HEK293 (cell line): Measurements from ENCODE around the gene PHLDB2.
A peak's percentile ranks its signal among the peaks of the same experiment; 100 is the strongest.

Experiments
- CTCF ChIA-PET: fragments of 350-600 bp; formaldehyde crosslinking; extraction: SDS; loops from one replicate; lab custom pipeline; 2021; ENCODE audit warnings: antibody characterized with exemption; lab: Yijun Ruan, JAX
- POLR2A ChIA-PET: fragments of 300-600 bp; formaldehyde crosslinking; extraction: SDS; loops from one replicate; lab custom pipeline; 2020; ENCODE audit warnings: antibody characterized with exemption, inconsistent platforms; lab: Yijun Ruan, JAX
- H3K27ac ChIP-seq: fragments of 200-500 bp; sonication (Bioruptor generic); 2 replicates; pipeline ENCODE4 v1.5.1; 2014; ENCODE audit warnings: low read depth, low read length, control low read depth, inconsistent platforms; ENCODE audit errors: extremely low read depth
- H3K36me3 ChIP-seq, 2 experiments: fragments of 200-500 bp in 1 of 2; sonication (Bioruptor generic) in 1 of 2; 1 replicate in 1 of 2; 2 replicates in 1 of 2; pipeline ENCODE4 v1.5.1; 2014 to 2017; ENCODE audit warnings: inconsistent platforms in 2 of 2, low read length in 2 of 2; ENCODE audit not compliant: control insufficient read depth in 2 of 2, insufficient read depth in 1 of 2
- H3K4me1 ChIP-seq: fragments of 200-500 bp; sonication (Bioruptor generic); 2 replicates; pipeline ENCODE4 v1.5.1; 2014; ENCODE audit warnings: mild to moderate bottlenecking, low read length, inconsistent platforms; ENCODE audit not compliant: control insufficient read depth, insufficient read depth
- H3K4me3 ChIP-seq: 2 replicates; pipeline ENCODE4 v1.5.1; 2011; ENCODE audit warnings: low read depth, mild to moderate bottlenecking, control low read depth, low read length, moderate library complexity
- H3K9me3 ChIP-seq: fragments of 200-500 bp; sonication (Bioruptor generic); 2 replicates; pipeline ENCODE4 v1.5.1; 2014; ENCODE audit warnings: low read depth, low read length, inconsistent platforms; ENCODE audit not compliant: control insufficient read depth, insufficient read depth
- ATF2 ChIP-seq: fragments of 450-650 bp; formaldehyde crosslinking; IDR thresholded peaks from 2 replicates; pipeline ENCODE4 v1.5.1; 2016; ENCODE audit warnings: missing biosample characterization, missing genetic modification characterization, low read depth
- GFI1B ChIP-seq: fragments of 450-650 bp; formaldehyde crosslinking; IDR thresholded peaks from 2 replicates; pipeline ENCODE4 v1.5.1; 2016; ENCODE audit warnings: missing biosample characterization, missing genetic modification characterization
- GLIS1 ChIP-seq: fragments of 450-650 bp; formaldehyde crosslinking; IDR thresholded peaks from 2 replicates; pipeline ENCODE4 v1.5.1; 2016; ENCODE audit warnings: missing biosample characterization, missing genetic modification characterization
- OSR2 ChIP-seq: fragments of 450-650 bp; formaldehyde crosslinking; IDR thresholded peaks from 2 replicates; pipeline ENCODE4 v1.5.1; 2016; ENCODE audit warnings: missing biosample characterization, missing genetic modification characterization
- SCRT2 ChIP-seq: fragments of 450-650 bp; formaldehyde crosslinking; IDR thresholded peaks from 2 replicates; pipeline ENCODE4 v1.5.1; 2016; ENCODE audit warnings: missing biosample characterization, missing genetic modification characterization
- SP7 ChIP-seq: fragments of 450-650 bp; formaldehyde crosslinking; IDR thresholded peaks from 2 replicates; pipeline ENCODE4 v1.5.1; 2016; ENCODE audit warnings: missing biosample characterization, missing genetic modification characterization
- ZBTB17 ChIP-seq: fragments of 450-650 bp; formaldehyde crosslinking; IDR thresholded peaks from 2 replicates; pipeline ENCODE4 v1.5.1; 2016; ENCODE audit warnings: missing biosample characterization, missing genetic modification characterization
- ZBTB21 ChIP-seq: fragments of 450-650 bp; formaldehyde crosslinking; IDR thresholded peaks from 2 replicates; pipeline ENCODE4 v1.5.1; 2017; ENCODE audit warnings: missing biosample characterization, missing genetic modification characterization
- ZBTB26 ChIP-seq: fragments of 450-650 bp; formaldehyde crosslinking; optimal IDR thresholded peaks from 2 replicates; pipeline ENCODE3; 2016; ENCODE audit warnings: missing biosample characterization, mild to moderate bottlenecking, missing genetic modification characterization
- ZBTB7A ChIP-seq: fragments of 450-650 bp; formaldehyde crosslinking; IDR thresholded peaks from 2 replicates; pipeline ENCODE4 v1.5.1; 2016; ENCODE audit warnings: low read depth, missing biosample characterization, missing genetic modification characterization
- ZEB2 ChIP-seq: fragments of 450-650 bp; formaldehyde crosslinking; IDR thresholded peaks from 2 replicates; pipeline ENCODE4 v1.5.1; 2016; ENCODE audit warnings: missing biosample characterization, missing genetic modification characterization
- ZFP37 ChIP-seq: fragments of 450-650 bp; formaldehyde crosslinking; IDR thresholded peaks from 2 replicates; pipeline ENCODE4 v1.5.1; 2016; ENCODE audit warnings: missing biosample characterization, missing genetic modification characterization
- ZNF10 ChIP-seq: fragments of 450-650 bp; formaldehyde crosslinking; IDR thresholded peaks from 2 replicates; pipeline ENCODE4 v1.5.1; 2017; ENCODE audit warnings: missing biosample characterization, missing genetic modification characterization
- ZNF121 ChIP-seq: fragments of 450-650 bp; formaldehyde crosslinking; IDR thresholded peaks from 2 replicates; pipeline ENCODE4 v1.5.1; 2016; ENCODE audit warnings: missing biosample characterization, missing genetic modification characterization
- ZNF138 ChIP-seq: fragments of 450-650 bp; formaldehyde crosslinking; IDR thresholded peaks from 2 replicates; pipeline ENCODE4 v1.5.1; 2016; ENCODE audit warnings: missing biosample characterization, missing genetic modification characterization, borderline replicate concordance
- ZNF391 ChIP-seq: fragments of 450-650 bp; formaldehyde crosslinking; IDR thresholded peaks from 2 replicates; pipeline ENCODE4 v1.5.1; 2016; ENCODE audit warnings: low read depth, missing biosample characterization, missing genetic modification characterization, borderline replicate concordance
- ZNF394 ChIP-seq: fragments of 450-650 bp; formaldehyde crosslinking; IDR thresholded peaks from 2 replicates; pipeline ENCODE4 v1.5.1; 2016; ENCODE audit warnings: missing biosample characterization, missing genetic modification characterization, mild to moderate bottlenecking, moderate library complexity, borderline replicate concordance
- ZNF549 ChIP-seq: fragments of 450-650 bp; IDR thresholded peaks from 2 replicates; pipeline ENCODE4 v1.5.1; 2018; ENCODE audit warnings: missing biosample characterization, missing genetic modification characterization, mild to moderate bottlenecking, inconsistent platforms, moderate library complexity
- ZNF600 ChIP-seq: fragments of 450-650 bp; formaldehyde crosslinking; IDR thresholded peaks from 2 replicates; pipeline ENCODE4 v1.5.1; 2016; ENCODE audit warnings: missing biosample characterization, missing genetic modification characterization
- ZNF629 ChIP-seq: fragments of 450-650 bp; formaldehyde crosslinking; IDR thresholded peaks from 2 replicates; pipeline ENCODE4 v1.5.1; 2017; ENCODE audit warnings: missing biosample characterization, missing genetic modification characterization
- ZNF660 ChIP-seq: fragments of 450-650 bp; IDR thresholded peaks from 2 replicates; pipeline ENCODE4 v1.5.1; 2018; ENCODE audit warnings: missing biosample characterization, mild to moderate bottlenecking, missing genetic modification characterization
- TF ChIP-seq, protein P1 (sequence below): fragments of 450-650 bp; formaldehyde crosslinking; IDR thresholded peaks from 2 replicates; pipeline ENCODE4 v1.5.1; 2017; ENCODE audit warnings: missing biosample characterization, missing genetic modification characterization

The PHLDB2 gene

DNA sequence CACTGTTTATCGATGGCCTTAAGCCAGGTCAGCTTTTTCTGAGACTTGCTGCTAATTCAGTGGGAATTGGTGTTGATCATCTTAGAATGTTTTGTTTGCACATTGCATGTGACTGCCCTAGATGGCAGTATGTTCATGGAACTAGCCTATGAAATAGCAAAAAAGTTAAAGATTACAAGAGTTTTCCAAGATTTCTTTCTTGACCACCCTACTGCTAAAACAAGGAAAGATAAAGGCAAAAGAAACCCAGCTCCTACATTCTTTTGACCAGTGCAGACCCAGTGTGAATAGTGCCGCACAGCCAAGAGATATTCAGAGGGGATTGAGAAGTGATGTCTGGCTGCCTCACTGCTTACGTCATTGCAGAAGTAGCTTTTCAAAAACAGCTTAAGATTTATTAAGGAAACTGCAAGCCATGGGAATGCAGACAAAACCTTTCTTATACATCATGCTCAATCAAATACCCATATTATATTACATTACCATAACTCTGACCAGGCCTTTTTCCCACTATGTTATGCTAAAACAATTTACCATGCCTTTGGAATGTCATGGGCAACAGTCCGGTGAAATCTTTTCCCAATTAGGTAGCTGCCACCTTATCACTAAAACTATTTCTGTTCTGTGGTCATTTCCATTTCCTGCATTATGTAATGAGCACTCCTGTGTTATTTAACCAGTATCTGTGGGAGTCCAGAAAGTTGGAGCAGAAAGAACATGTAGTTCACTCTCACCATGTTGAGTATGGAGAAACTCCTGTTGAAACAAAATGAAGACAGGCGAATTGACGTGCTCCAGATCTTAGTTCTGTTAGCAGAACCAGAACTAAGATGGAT, 6.0 kb downstream of the PHLDB2 start (continued):
- TF ChIP-seq, protein P1, sequence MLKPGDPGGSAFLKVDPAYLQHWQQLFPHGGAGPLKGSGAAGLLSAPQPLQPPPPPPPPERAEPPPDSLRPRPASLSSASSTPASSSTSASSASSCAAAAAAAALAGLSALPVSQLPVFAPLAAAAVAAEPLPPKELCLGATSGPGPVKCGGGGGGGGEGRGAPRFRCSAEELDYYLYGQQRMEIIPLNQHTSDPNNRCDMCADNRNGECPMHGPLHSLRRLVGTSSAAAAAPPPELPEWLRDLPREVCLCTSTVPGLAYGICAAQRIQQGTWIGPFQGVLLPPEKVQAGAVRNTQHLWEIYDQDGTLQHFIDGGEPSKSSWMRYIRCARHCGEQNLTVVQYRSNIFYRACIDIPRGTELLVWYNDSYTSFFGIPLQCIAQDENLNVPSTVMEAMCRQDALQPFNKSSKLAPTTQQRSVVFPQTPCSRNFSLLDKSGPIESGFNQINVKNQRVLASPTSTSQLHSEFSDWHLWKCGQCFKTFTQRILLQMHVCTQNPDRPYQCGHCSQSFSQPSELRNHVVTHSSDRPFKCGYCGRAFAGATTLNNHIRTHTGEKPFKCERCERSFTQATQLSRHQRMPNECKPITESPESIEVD (tag by site-specific recombination) = peak; percentile 69
- TF ChIP-seq ZBTB26 (tag by site-specific recombination) = no peak
- peak; percentile 73 for TF ChIP-seq SP7 (tag by site-specific recombination)
- TF ChIP-seq ZNF394 (tag by site-specific recombination) = peak; percentile 75
- TF ChIP-seq ZNF391 (tag by site-specific recombination) = no peak
- TF ChIP-seq GFI1B (tag by site-specific recombination) = peak; percentile 53; the same call in 1 of the 2 replicates
- TF ChIP-seq OSR2 (tag by site-specific recombination) = peak; percentile 70; the same call in 1 of the 2 replicates
- no peak for TF ChIP-seq ZNF138 (tag by site-specific recombination)
- peak; percentile 63; the same call in 1 of the 2 replicates for TF ChIP-seq ZEB2 (tag by site-specific recombination)
- TF ChIP-seq GLIS1 (tag by site-specific recombination) = peak; percentile 21; the same call in 1 of the 2 replicates
- peak; percentile 39; the same call in 1 of the 2 replicates for TF ChIP-seq ZNF600 (tag by site-specific recombination)
- TF ChIP-seq ZNF660 (tag by site-specific recombination) = no peak
- 0 out of 2 replicates have a peak, but pooled peaks have one; percentile 56 for TF ChIP-seq ZFP37
- no peak for TF ChIP-seq ZNF549
- peak; percentile 87 for TF ChIP-seq ZBTB17 (tag by site-specific recombination)
- no peak for TF ChIP-seq ZNF10 (tag by site-specific recombination)
- TF ChIP-seq SCRT2 = peak; percentile 45; the same call in 1 of the 2 replicates
- TF ChIP-seq ZBTB7A = no peak
- TF ChIP-seq ZBTB21 (tag by site-specific recombination) = peak; percentile 53
- peak; percentile 84 for TF ChIP-seq ATF2 (tag by site-specific recombination)
- peak; percentile 94 for TF ChIP-seq ZNF629 (tag by site-specific recombination)

DNA sequence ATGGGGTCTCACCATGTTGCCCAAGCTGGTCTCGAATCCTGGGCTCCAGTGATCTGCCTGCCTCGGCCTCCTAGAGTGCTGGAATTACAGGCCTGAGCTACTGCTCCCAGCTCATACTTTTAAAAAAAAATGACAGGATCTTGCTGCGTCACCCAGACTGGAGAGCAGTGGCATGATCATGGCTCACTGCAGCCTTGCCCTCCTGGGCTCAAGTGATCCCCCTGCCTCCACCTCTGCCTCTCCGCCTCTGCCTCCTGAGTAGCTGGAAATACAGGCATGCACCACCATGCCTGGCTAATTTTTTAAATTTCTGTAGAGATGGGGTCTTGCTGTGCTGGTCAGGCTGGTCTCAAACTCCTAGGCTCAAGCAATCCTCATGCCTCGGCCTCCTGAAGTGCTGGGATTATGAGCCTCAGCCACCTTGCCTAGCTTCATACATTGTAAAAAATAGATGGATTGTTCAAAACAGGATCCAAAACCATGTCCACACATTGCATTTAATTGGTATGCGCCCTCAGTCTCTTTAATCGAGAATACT, 8.9 kb downstream of the PHLDB2 start:
- ChIA-PET CTCF (interaction anchor here (0.5 to 4.2 kb wide), 4 partner anchors 14 to 317 kb away, joined by 3 to 32 read pairs (median 3); no protein-coding TSS in a partner anchor), POLR2A (no interaction called here)
- no peak for TF ChIP-seq ZNF600 (tag by site-specific recombination)
- peak; percentile 41; the same call in 1 of the 2 replicates for TF ChIP-seq ZNF121
- Histone ChIP-seq H3K27ac (no peak overlapping the region), H3K36me3 (no peaks in the 10 kb centered on the region), H3K4me3 (no peak overlapping the region), H3K9me3 (no peaks in the 10 kb centered on the region), H3K4me1 (peaks cover 19% of the 10 kb centered on the region)
